Amniotic stem cell (primary cell): Measurements from ENCODE around the gene VIPR1.
"Not testable (repeated sequence)": the region's sequence is repeated elsewhere in the genome, so short reads cannot be mapped to it uniquely, and the experiment has no call there.

ENCODE experiments used
- DNase-seq: peaks from one replicate; lab custom pipeline; 2025; lab: John Stamatoyannopoulos, UW

Gene VIPR1

GRCh38 chr3:42533161-42533897, 30.9 kb downstream of the VIPR1 start:
- no peak for DNase-seq

DNA sequence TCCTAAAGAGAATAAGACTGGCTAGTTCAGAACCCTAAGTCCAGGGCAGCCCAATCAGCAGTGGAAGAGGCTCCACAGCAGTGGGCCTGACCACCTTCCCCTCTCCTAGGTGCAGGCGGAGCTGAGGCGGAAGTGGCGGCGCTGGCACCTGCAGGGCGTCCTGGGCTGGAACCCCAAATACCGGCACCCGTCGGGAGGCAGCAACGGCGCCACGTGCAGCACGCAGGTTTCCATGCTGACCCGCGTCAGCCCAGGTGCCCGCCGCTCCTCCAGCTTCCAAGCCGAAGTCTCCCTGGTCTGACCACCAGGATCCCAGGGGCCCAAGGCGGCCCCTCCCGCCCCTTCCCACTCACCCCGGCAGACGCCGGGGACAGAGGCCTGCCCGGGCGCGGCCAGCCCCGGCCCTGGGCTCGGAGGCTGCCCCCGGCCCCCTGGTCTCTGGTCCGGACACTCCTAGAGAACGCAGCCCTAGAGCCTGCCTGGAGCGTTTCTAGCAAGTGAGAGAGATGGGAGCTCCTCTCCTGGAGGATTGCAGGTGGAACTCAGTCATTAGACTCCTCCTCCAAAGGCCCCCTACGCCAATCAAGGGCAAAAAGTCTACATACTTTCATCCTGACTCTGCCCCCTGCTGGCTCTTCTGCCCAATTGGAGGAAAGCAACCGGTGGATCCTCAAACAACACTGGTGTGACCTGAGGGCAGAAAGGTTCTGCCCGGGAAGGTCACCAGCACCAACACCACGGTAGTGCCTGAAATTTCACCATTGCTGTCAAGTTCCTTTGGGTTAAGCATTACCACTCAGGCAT, 33.7 kb downstream of the VIPR1 start:
- DNase-seq: no peak

DNA sequence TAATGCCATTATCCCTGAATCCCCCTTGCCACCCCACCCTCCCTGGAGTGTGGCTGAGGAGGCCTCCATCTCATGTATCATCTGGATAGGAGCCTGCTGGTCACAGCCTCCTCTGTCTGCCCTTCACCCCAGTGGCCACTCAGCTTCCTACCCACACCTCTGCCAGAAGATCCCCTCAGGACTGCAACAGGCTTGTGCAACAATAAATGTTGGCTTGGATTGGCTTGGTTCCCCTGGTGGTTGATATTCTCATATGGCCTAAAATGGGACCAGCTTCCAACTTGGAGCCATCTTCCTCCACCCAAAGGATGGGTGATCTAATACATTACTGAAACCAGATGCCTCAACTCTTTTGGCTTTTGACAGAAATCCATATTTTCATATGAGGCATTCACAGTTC, 34.9 kb downstream of the VIPR1 start:
- no peak for DNase-seq

- no peak for DNase-seq
Measured at GRCh38 chr3:42539871-42540714, 37.6 kb downstream of the VIPR1 start.

DNA sequence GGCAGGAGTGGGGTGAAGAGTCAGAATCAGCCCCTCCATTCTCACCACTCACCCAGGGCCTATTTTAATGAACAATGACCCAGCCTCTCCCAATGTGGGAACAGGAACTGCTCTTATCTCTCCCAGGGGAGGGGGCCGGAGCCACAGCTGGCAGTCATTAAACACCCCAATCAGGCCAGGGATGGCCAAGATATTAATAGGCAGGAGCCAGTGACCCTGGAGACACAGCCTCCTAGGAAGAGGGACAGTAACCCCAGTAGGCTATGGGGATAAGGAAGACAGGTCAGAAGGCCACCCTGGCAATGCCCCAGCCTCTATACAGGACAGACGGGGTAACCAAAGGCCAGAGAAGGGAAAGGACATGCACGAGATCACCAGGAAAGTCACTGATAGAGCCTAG, 38.6 kb downstream of the VIPR1 start:
- DNase-seq: no peak

DNA sequence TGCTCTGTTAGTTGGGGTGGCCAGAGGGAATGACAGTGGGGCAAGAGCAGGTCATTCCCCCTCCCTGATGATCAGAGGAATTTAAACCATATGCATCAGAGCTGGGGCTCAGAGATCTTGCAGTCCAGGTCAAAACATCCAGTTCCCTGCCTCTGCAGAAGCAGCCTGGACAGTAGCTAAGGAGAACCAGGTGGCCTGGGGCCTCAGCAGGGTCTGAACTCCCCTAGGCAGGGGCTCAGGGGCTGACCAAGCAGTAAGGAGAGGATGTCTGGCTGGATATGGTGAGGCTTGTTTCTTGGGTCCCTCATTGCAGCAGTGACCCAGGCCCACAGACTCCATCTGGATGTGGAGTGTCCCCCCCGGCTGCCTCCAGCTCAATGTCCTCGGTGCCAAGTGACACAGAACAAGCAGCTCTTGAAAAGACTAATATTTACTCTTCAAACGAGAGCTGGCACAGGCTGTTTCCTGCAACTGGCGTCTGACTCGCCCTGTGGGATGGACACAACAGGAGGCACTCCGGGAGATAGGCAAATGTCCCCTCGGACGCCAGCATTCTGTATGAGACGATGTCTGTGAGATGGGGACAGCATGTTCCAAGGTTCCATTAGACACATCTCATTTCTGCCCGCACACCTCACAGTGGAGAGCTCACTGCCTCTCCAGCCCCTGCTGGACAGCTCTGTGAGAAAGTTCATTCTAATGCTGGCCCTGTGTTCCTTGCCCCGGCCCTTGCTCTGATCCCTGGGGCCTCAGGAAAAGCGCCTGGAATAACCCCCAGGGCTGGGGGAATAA, 42.2 kb downstream of the VIPR1 start:
- DNase-seq: no peak

GRCh38 chr3:42545284-42545900, 42.9 kb downstream of the VIPR1 start:
- DNase-seq: no peak

DNA sequence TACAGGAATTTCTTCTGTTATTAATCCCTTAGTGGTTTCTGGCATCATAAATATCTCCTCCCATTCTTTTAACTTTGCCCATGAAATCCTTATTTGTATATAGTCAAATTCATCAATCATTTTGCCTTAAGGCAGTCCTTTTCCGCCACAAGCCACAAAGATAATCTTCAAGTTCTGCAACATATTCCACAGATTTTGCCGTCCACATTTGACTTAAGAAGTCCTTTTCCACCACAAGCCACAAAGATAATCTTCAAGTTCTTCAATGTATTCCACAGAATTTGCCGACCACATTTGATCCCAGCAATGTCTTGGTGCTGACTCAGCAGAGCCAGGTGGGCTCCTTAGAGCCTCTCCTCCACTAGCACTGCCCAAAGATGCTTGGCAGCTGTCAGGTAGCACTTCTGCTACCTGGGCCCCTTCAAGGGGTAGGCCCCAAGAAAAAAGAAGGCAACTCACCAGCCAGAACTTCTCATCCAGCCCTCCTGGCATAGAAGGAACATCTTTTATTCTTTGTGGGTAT, 44.3 kb downstream of the VIPR1 start:
- DNase-seq: no peak

DNA sequence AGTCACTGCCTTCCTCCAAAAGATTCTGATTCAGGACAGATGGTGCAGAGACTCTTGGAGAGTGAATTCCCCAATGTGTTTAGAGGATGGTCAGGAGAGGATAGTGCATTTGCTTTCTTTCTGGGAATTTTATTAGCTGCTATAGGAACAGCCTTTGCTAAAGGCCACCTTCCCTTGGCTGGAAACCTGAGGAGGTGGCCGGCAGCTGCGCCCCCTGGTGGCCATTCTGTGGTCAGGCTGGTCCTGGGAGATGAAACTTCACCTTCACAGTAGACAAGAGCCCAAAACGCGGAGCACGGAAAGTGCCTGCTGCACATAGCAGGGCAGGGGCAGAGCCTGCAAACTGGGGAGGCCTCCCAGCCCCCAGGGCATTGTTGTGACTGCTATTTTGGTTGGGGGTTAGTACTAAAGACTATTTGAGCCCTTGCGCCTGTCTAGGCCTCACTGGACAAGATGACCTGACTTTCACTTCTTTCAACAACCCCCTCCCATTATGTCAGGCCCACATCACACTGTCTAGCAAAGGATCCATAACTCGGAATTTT, 45.0 kb downstream of the VIPR1 start:
- no peak for DNase-seq

DNA sequence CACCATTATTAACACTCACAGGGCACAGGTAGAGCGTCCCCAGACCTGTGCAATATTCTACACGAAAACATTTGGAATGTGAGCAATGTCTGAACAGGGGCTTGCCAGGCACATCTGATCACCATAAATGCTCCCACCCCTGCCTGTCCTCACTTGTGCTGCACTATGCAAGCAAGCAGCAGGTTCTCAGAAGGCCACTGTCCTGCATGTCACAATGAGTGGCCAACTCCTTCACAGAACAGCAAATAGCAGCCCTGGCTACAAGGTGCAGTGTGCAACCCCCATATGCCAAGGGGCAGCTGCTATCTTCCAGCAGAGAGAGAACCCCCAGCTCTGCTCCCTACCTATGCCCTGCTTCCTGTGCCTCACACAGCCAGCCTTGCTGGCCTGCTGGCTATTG, 46.7 kb downstream of the VIPR1 start:
- no peak for DNase-seq

DNA sequence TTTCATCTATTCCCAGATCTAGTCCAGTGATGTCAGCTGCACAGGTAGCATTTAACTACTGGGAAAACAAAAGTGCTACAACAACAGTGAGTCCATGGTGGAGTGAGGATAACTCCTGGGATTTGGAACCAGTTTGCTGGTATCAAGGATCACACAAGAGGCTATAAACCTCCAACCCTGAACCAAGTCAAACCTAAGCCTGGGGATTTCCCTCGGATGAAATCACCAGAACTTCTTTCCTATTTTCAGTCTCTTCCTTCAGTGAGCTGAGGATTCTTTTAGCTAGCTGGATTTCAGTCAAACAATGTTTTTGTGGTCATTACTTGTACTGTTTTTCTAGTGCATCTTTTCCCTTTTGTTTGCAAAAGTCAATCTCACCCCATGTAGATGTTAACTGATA, 47.8 kb downstream of the VIPR1 start:
- no peak for DNase-seq

DNA sequence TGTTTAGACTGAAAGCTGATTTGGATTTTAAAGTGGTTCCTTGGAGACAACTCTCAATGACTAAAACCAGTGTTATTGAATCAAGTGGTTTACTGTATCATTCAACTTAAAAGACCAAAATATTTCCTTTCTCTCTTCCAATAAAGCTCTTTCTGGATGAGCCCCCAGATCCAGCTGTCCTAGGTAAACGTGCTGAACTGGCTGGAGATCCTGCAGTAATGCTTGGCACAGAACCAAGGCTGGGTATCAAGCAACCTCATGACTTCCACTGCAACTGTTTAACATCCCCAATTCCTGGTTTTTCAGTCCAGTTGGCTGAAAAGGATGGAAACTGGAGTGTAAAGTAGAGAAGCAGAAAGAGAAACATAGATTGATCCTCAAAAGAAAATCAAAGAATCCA, 50.4 kb downstream of the VIPR1 start:
- DNase-seq: no peak

GRCh38 chr3:42556089-42556632, 53.7 kb downstream of the VIPR1 start:
- DNase-seq: no peak

- DNase-seq: not testable (repeated sequence)
Measured at GRCh38 chr3:42556817-42557216, 54.4 kb downstream of the VIPR1 start.

GRCh38 chr3:42557854-42558253, 55.4 kb downstream of the VIPR1 start:
- DNase-seq: no peak

GRCh38 chr3:42562047-42562907, 59.8 kb downstream of the VIPR1 start:
- no peak for DNase-seq

DNA sequence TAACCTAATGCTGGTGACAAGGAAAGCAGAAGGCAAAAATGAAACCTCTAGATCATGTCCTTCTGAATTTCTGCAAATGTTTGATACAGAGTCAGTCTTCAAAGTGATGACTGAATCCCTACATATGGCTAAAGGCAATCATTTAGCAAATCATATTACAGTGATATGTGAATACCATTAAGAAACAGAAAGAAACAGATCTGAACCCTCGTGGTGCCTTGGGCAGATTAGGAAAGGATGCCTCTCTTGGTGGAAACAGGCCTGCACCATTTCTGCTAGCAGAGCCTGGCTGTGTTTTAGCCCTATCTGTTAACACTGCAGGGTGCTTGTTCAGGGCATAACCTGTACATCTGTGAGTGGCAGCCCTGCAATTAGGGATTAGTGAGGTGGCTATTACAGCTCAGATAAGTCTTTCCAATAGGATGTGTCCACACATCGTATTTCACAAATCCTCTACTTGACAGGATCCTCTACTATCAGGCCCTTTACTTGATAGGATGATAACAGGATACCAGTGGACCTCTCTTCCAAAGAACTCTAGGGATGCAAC, 67.2 kb downstream of the VIPR1 start:
- no peak for DNase-seq

DNA sequence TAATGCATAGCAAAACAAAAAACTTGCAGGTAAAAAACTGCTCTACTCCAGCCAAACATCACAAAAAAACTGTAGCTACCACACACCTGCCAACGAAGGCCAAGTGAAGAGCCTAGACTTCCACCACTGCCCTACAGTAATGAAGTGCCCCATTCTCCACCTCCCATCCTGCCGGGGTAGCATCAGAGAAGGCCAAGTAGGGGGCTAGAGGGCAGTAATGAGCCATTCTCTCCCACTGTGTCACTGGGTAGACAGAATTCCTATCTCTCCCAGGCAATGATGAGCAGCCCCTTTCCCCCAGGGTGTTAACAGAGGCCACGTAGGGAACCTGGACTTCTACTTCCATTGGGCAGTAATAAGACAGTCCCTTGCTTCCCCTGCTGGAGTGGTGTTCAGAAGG, 69.8 kb downstream of the VIPR1 start:
- no peak for DNase-seq

DNA sequence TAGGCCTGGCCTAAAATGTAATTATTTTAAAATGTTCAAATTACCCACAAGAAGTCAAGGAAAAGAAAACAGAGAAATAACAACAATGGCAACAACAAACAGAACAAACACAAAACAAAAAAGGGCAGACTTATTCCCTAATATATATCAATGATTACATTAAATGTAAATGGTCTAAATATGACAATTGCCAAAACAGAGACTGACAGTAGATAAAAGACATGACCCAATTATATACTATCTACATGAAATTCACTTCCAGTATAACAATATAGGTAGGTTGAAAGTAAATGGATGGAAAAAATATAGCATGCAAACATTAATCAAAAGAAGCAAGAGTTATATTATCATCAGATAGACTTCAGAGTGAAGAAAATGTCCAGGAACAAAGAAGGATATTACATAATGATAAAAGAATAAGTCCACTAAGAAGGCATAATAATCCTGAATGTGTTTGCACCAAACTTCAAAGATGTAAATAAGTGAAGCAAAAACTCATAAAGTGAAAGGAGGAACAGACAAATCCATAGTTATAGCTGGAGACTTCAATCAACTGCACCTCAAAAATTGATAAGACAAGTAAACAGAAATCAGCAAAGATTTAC, 72.8 kb downstream of the VIPR1 start:
- DNase-seq: no peak
